HFFc6 (cell line): ENCODE results near the gene CASS4. TPM values are rescaled to one million over a fixed set of nuclear protein-coding genes. Genes with fewer than 3 reads are reported as not detected.
A peak's percentile ranks its signal among the peaks of the same experiment; 100 is the strongest.
"Not testable (repeated sequence)": the region's sequence is repeated elsewhere in the genome, so short reads cannot be mapped to it uniquely, and the experiment has no call there.

Source experiments
- DNase-seq: peaks from one replicate; pipeline ENCODE4 v3.0.0-alpha.2; 2018
- H3K27ac Mint-ChIP-seq: 2 replicates; pipeline ENCODE4 v1.8.0; 2020; ENCODE audit warnings: mild to moderate bottlenecking, mixed read lengths
- H3K27me3 Mint-ChIP-seq: 2 replicates; pipeline ENCODE4 v1.8.0; 2021; ENCODE audit warnings: mild to moderate bottlenecking, moderate library complexity, mixed read lengths; ENCODE audit not compliant: insufficient read depth
- H3K36me3 Mint-ChIP-seq: 2 replicates; pipeline ENCODE4 v1.8.0; 2021; ENCODE audit warnings: low read depth, mixed read lengths
- H3K4me1 Mint-ChIP-seq: 2 replicates; pipeline ENCODE4 v1.8.0; 2020; ENCODE audit warnings: low read depth, mixed read lengths
- H3K4me3 Mint-ChIP-seq: 2 replicates; pipeline ENCODE4 v1.8.0; 2020; ENCODE audit warnings: mild to moderate bottlenecking, moderate library complexity, mixed read lengths
- H3K9me3 Mint-ChIP-seq: 2 replicates; pipeline ENCODE4 v1.8.0; 2020; ENCODE audit warnings: mild to moderate bottlenecking, mixed read lengths
- total RNA-seq, 6 experiments: library from RNA; stranded (reverse); fragmentation: NEBNext Ultra II Directional; extraction: Animal tissue kit (Norgen Biotek cat#: 25700); gene quantifications; 2 replicates in 1 of 6; 3 replicates in 5 of 6; pipeline ENCODE4 v1.2.3, GENCODE V29; 2021
- TF ChIP-seq, protein P1 (sequence below): fragments of 200-600 bp; sonication (generic); IDR thresholded peaks from 2 replicates; pipeline ENCODE4 v1.5.0; 2021; ENCODE audit warnings: antibody characterized with exemption, mild to moderate bottlenecking

CASS4 gene
- total RNA-seq, 6 experiments from 2014 or later, result 0.38 to 0.70 (median 0.56) TPM

DNA sequence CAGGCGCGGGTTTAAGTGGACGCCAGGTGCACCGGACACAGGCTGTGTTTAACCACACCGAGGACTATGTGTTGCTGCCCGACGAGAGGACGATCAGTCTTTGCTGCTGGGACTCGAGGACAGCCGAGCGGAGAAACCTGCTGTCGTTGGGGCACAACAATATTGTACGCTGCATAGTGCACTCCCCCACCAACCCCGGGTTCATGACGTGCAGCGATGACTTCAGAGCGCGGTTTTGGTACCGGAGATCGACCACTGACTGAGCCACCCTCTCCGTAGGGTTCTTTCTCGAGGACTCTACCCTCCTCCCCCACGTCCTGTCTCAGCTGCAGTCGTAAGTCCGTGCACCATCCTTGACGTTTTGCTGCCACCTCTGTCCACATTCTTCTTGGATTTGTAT is 8.6 kb upstream of the CASS4 start:
- Mint-ChIP-seq H3K27ac (no peak overlapping the region), H3K27me3 (peaks cover under 1% of the 10 kb centered on the region; the same call in 1 of the 2 replicates), H3K36me3 (peaks cover 47% of the 10 kb centered on the region), H3K9me3 (no peaks in the 10 kb centered on the region), H3K4me1 (peaks cover 7% of the 10 kb centered on the region; the same call in 1 of the 2 replicates), H3K4me3 (no peak overlapping the region)
- TF ChIP-seq, protein P1, sequence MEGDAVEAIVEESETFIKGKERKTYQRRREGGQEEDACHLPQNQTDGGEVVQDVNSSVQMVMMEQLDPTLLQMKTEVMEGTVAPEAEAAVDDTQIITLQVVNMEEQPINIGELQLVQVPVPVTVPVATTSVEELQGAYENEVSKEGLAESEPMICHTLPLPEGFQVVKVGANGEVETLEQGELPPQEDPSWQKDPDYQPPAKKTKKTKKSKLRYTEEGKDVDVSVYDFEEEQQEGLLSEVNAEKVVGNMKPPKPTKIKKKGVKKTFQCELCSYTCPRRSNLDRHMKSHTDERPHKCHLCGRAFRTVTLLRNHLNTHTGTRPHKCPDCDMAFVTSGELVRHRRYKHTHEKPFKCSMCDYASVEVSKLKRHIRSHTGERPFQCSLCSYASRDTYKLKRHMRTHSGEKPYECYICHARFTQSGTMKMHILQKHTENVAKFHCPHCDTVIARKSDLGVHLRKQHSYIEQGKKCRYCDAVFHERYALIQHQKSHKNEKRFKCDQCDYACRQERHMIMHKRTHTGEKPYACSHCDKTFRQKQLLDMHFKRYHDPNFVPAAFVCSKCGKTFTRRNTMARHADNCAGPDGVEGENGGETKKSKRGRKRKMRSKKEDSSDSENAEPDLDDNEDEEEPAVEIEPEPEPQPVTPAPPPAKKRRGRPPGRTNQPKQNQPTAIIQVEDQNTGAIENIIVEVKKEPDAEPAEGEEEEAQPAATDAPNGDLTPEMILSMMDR, result no peak
- no peak for DNase-seq

DNA sequence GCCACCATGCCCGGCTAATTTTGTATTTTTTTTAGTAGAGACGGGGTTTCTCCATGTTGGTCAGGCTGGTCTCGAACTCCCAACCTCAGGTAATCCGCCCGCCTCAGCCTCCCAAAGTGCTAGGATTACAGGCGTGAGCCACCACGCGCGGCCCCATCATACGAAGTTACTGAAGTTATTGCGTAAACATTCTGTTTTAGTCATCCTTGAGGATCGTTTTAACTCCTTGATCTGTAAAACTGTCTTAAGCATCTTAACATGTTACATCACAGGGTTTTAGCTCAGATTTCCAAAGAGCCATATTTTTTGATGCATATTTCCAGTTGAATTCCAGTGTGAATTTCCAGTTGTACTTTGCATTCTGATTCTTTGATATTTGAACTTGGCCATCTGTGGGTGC is 6.7 kb upstream of the CASS4 start:
- DNase-seq, H3K9me3 Mint-ChIP-seq, H3K27me3 Mint-ChIP-seq, H3K4me1 Mint-ChIP-seq, H3K4me3 Mint-ChIP-seq, H3K27ac Mint-ChIP-seq: not testable (repeated sequence)
- H3K36me3 Mint-ChIP-seq, result peaks cover 35% of the 10 kb centered on the region

DNA sequence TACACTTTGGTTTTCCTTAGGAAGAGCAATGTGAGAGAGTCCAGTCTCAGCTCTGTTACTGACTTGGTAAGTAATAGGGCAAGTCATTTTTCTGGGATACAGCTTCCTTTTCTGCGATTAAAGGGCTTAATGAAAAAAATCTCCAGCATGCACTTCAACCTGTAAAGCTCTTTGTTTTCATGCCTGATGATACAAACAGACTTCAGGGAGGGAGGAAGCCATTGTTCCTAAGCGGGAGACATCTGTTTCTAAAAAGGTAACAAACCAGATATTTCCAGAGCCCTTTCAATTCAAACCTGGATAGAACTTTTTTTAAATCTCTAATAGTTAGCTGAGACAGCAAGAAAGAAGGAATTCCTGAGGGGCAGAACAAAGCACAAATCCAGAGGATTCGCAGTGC is 5.2 kb upstream of the CASS4 start:
- no peak overlapping the region for H3K27ac Mint-ChIP-seq

DNA sequence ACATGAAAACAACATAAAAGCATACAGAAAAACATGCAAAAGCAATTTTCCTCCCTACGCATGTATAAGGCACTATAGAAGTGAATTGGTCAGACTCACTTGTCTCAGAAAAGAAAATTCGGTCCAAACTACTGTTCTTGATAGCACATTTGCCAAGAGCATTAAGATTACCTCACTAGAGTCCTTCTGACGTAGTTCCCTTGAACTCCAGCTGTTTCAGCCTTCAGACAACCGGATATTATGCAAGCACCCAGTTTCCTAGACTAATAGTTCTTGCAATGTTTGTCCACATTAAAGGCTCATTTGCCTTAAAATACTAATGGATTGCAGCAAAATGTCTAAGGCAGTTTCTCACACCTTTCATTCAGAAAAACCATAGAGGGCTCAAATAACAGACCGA is 2.5 kb upstream of the CASS4 start:
- Mint-ChIP-seq H3K27ac (no peak overlapping the region), H3K27me3 (peaks cover 3% of the 10 kb centered on the region), H3K4me3 (no peak overlapping the region), H3K36me3 (peaks cover 38% of the 10 kb centered on the region), H3K4me1 (peaks cover 28% of the 10 kb centered on the region), H3K9me3 (no peaks in the 10 kb centered on the region)
- DNase-seq, result no peak
- TF ChIP-seq, protein P1, result no peak

More for the DNA sequence above, 5.2 kb upstream of the CASS4 start:
- Mint-ChIP-seq H3K27me3 (peaks cover 3% of the 10 kb centered on the region), H3K36me3 (peaks cover 35% of the 10 kb centered on the region), H3K4me3 (no peak overlapping the region), H3K9me3 (no peaks in the 10 kb centered on the region), H3K4me1 (peaks cover 6% of the 10 kb centered on the region; the same call in 1 of the 2 replicates)
- TF ChIP-seq, protein P1, result no peak
- no peak for DNase-seq

DNA sequence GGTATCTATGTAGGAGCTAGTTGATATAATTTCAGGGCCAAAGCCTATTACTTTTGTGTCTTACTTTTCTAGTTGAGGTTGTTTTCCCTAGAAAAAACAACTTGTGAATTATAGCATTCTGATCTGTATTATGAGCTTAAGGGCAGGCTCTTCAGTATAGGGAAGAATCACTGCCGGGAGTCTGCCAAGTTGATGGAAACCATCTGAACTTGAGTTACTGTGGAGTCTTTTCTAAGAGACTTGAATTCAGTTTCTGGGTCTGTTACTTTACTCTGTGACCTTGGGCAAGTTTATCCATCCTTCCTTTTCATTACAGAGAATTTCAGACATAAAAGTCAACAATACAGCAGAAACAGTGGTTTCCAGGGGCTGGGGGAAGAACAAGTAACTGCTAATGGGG is 2.1 kb upstream of the CASS4 start:
- Mint-ChIP-seq H3K36me3 (peaks cover 38% of the 10 kb centered on the region), H3K4me1 (peaks cover 32% of the 10 kb centered on the region), H3K27me3 (peaks cover 3% of the 10 kb centered on the region), H3K27ac (no peak overlapping the region), H3K9me3 (no peaks in the 10 kb centered on the region), H3K4me3 (no peak overlapping the region)
- TF ChIP-seq, protein P1, result no peak
- no peak for DNase-seq

DNA sequence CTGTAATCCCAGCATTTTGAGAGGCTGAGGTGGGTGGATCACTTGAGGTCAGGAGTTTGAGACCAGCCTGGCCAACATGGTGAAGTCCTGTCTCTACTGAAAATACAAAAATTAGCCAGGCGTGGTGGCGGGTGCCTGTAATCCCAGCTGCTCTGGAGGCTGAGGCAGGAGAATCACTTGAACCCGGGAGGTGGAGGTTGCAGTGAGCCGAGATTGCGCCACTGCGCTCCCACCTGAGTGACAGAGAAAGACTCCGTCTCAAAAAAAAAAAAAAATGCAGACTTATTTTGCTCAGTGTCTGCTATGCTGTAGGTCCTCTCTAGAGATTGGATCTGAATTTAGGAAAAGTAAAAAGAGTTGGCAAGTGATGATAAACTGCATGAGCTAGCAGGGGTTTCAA is 773 bp upstream of the CASS4 start:
- H3K4me3 Mint-ChIP-seq, H3K27me3 Mint-ChIP-seq, H3K9me3 Mint-ChIP-seq, DNase-seq: not testable (repeated sequence)
- Mint-ChIP-seq H3K4me1 (peaks cover 39% of the 10 kb centered on the region), H3K36me3 (peaks cover 28% of the 10 kb centered on the region), H3K27ac (peak overlapping the region; percentile 50; the same call in 1 of the 2 replicates)

DNA sequence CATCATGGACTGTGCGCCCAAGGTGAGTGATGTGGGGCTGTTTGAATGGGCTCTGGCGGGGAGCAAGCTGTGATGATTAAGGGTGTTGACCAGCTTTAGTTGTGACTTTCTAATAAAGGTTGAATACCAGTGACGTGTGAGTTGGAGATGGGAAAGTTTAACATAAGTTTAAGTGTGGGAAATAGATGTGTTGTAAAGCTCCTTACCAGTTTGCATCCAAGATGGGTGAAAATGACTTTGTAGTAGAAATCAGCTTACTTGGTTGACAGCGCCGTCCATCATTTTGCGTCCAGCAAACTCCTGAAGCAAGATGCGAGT is 372 bp downstream of the CASS4 start:
- Mint-ChIP-seq H3K27me3 (peaks cover 3% of the 10 kb centered on the region), H3K4me1 (peaks cover 50% of the 10 kb centered on the region), H3K9me3 (no peaks in the 10 kb centered on the region), H3K27ac (peak overlapping the region; percentile 50), H3K4me3 (no peak overlapping the region), H3K36me3 (peaks cover 28% of the 10 kb centered on the region)
- TF ChIP-seq, protein P1, result no peak
- DNase-seq, result no peak
